Spleen (tissue), 7 donors: Measurements from ENCODE around the gene ARHGEF40.

ENCODE experiments used
- POLR2A ChIP-seq, 3 donors: fragments of 450-650 bp; IDR thresholded peaks; one replicate each; pipeline ENCODE4 v1.5.1; 2017; ENCODE audit warnings: antibody characterized with exemption in 3 of 3, mild to moderate bottlenecking in 1 of 3
- TF ChIP-seq, protein P1 (sequence below), 11 experiments: fragments of 200-600 bp in 7 of 11; fragments of 450-650 bp in 4 of 11; sonication (generic) in 4 of 11; IDR thresholded peaks in 8 of 11; conservative IDR thresholded peaks in 3 of 11; 1 replicate in 7 of 11; 2 replicates in 4 of 11; pipeline versions ENCODE4 v1.4.0 to v1.8.0; 2016 to 2021; ENCODE audit warnings: antibody characterized with exemption in 11 of 11, inconsistent platforms in 4 of 11, mild to moderate bottlenecking in 1 of 11
- donor health status: DM: no; HTN: no; CAD: no; lungs with moderate emphysema.
- donor health status: DM: no; HTN: no; CAD: no.
- donor health status: DM: no; HTN: no; CAD: no.

DNA sequence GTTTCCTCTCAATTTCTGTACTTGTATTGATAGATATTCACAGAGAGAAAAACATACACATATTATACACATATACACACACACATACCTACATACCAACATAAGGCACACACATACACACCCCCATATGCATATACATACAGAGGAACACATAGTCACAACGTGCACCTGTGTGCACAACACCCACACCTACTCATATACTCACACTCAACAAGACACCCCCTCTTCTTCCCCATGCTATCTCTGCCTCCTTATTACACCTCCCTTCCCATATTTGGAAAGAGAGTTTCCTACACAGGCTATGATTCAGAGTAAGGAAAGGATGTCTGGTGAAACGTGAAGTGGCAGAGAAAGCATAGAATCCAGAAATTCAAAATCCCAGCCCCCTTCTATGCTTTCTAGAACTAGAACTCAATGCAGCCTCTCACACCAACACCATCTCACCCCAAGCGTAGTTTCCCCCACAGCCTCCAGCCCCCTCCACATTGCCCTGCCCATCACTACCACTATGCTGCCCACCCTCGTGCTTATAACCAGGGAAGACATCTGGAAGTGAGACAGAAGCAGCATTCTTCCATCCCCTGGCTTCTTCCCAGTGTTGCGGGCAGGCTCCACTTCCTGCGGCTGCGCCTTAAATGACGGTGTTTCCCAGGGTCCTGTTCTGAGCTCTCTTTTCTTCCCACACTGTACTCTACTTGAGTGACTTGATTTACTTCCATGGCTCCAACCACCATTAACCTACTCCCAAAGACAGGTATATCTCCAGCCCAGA, 10.1 kb upstream of the ARHGEF40 start:
- TF ChIP-seq, protein P1, sequence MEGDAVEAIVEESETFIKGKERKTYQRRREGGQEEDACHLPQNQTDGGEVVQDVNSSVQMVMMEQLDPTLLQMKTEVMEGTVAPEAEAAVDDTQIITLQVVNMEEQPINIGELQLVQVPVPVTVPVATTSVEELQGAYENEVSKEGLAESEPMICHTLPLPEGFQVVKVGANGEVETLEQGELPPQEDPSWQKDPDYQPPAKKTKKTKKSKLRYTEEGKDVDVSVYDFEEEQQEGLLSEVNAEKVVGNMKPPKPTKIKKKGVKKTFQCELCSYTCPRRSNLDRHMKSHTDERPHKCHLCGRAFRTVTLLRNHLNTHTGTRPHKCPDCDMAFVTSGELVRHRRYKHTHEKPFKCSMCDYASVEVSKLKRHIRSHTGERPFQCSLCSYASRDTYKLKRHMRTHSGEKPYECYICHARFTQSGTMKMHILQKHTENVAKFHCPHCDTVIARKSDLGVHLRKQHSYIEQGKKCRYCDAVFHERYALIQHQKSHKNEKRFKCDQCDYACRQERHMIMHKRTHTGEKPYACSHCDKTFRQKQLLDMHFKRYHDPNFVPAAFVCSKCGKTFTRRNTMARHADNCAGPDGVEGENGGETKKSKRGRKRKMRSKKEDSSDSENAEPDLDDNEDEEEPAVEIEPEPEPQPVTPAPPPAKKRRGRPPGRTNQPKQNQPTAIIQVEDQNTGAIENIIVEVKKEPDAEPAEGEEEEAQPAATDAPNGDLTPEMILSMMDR (IDR thresholded peaks at IDR 0.05 in 8 of 11, conservative IDR thresholded peaks at IDR 0.05 in 3 of 11), result no peak
- no peak for TF ChIP-seq POLR2A (IDR thresholded peaks at IDR 0.05)
